ENCODE data around the gene THSD7A.

DNA sequence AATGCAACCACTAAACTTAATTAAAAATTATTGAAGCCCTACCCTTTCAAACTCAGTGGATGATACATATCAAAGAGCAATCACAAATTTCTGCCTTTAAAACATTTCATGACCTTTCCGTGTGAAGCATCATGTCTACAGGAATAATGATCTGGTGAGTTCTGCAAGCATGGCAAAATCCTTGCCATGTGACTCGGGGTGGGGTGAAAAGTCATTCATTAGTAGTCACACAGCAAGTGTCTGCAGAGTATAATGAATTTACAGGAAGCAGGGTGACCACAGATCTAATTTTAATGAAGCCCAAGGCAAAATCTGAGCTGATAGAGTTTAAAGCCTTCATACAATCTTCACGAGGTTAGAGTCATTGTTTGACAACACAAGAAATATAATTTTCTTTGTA lies 351.9 kb downstream of the THSD7A start:
- TF ChIP-seq, protein P1, sequence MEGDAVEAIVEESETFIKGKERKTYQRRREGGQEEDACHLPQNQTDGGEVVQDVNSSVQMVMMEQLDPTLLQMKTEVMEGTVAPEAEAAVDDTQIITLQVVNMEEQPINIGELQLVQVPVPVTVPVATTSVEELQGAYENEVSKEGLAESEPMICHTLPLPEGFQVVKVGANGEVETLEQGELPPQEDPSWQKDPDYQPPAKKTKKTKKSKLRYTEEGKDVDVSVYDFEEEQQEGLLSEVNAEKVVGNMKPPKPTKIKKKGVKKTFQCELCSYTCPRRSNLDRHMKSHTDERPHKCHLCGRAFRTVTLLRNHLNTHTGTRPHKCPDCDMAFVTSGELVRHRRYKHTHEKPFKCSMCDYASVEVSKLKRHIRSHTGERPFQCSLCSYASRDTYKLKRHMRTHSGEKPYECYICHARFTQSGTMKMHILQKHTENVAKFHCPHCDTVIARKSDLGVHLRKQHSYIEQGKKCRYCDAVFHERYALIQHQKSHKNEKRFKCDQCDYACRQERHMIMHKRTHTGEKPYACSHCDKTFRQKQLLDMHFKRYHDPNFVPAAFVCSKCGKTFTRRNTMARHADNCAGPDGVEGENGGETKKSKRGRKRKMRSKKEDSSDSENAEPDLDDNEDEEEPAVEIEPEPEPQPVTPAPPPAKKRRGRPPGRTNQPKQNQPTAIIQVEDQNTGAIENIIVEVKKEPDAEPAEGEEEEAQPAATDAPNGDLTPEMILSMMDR (IDR thresholded peaks at IDR 0.05; ENCODE audit: low read depth, low read length), result no peak
- TF ChIP-seq EZH2phosphoT487 (IDR thresholded peaks at IDR 0.05; ENCODE audit: low read depth), result no peak
